ENCODE data around the gene TSEN34.

- TF ChIP-seq CTCF (conservative IDR thresholded peaks at IDR 0.05) (no peak), ZFX (IDR thresholded peaks at IDR 0.05) (no peak)
These were observed 26.6 kb upstream of the TSEN34 start for GRCh38 chr19:54164369-54165068.
